GM19438 (cell line): ENCODE data around the gene SLFN12L.
A peak's percentile ranks its signal among the peaks of the same experiment; 100 is the strongest.

Experiments used
- ATAC-seq: cut with Tn5 transposase; IDR thresholded peaks from one replicate; pipeline ENCODE4 v1.9.1; 2021; ENCODE audit warnings: low read depth; ENCODE audit not compliant: unreplicated experiment

SLFN12L gene

GRCh38 chr17:35438433-35438832 is 99.0 kb downstream of the SLFN12L start:
- ATAC-seq, result no peak

- no peak for ATAC-seq
These were observed 104.2 kb downstream of the SLFN12L start for GRCh38 chr17:35433075-35433894.

DNA sequence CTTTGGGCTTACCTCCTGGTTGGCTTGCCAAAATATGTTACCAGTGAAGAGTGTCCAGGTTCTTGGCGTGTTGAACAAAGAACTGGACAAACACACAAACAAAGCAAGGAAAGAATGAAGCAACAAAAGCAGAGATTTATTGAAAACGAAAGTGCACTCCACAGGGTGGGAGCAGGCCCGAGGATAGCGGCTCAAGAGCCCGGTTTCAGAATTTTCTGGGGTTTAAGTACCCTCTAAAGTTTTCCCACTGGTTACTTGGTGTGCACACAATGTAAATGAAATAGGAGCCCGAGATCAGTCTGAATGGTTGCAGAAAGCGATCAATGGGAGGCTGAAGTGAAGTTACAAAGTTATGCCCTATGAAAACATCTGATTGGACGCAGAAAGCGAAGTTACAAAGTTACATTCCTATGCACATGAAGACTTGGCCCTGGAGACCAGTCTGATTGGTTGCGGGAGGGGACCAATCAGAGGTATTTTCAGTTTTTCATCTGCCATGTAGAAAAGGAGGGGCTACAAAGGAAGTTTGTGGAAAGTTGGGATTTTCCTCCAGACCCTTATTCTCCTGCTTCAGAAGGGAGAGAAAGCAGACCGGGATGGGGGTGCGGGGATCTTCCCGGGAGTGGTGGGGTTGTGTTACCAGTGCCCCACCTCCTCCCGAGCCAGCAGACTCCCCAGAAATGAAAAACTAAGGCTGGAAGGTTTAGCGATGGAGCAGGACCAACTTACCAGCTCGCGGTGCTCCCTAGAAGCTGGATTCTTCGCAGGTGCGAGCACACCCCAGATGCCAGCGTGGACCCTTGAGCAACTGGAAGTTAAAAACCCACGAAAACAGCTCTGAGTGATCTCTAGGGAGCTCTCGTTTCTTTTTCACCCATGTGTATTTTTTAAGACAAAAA is 105.1 kb downstream of the SLFN12L start, which contains the start of gene SLFN12:
TSS of gene SLFN12 (minus strand) at position 325 of the 899 bp plus-strand sequence. CDS start 9,472 bp downstream, outside the sequence.
- peak; percentile 74 for ATAC-seq

GRCh38 chr17:35429702-35430101 is 107.8 kb downstream of the SLFN12L start:
- ATAC-seq, result no peak

GRCh38 chr17:35428229-35428628 is 109.2 kb downstream of the SLFN12L start:
- no peak for ATAC-seq

GRCh38 chr17:35423761-35424160 is 113.7 kb downstream of the SLFN12L start:
- ATAC-seq, result no peak
